ENCODE data around the gene PLGRKT. TPM values are rescaled to one million over a fixed set of nuclear protein-coding genes. Genes with fewer than 3 reads are reported as not detected.

The PLGRKT gene
- total RNA-seq, 1 experiment from 2014 or later, result 21.6 TPM

GRCh38 chr9:5382479-5382878 is 55.2 kb downstream of the PLGRKT start:
- peaks cover 6% of the 10 kb centered on the region for H3K36me3 Mint-ChIP-seq (ENCODE audit: insufficient read depth, unreplicated experiment)
- no peak overlapping the region for H3K27ac Mint-ChIP-seq (ENCODE audit: low read depth, unreplicated experiment)
- ChIA-PET CTCF (no interaction called here), POLR2A (no interaction called here)
- intact Hi-C loops (cut with micrococcal nuclease), result no loop called here
- H3K9me3 Mint-ChIP-seq (ENCODE audit: unreplicated experiment), result no peaks in the 10 kb centered on the region
- no peak overlapping the region for H3K4me3 Mint-ChIP-seq (ENCODE audit: unreplicated experiment)
- peaks cover 2% of the 10 kb centered on the region for H3K4me1 Mint-ChIP-seq (ENCODE audit: insufficient read depth, unreplicated experiment)
- no peak for DNase-seq (ENCODE audit: unreplicated experiment)
- BruUV-seq (replicated peaks), result no TSS peak
- no peaks in the 10 kb centered on the region for H3K27me3 Mint-ChIP-seq (ENCODE audit: insufficient read depth, unreplicated experiment)
- TF ChIP-seq CTCF (IDR thresholded peaks at IDR 0.05; ENCODE audit: unreplicated experiment), result no peak

GRCh38 chr9:5375790-5376477 is 61.8 kb downstream of the PLGRKT start:
- Mint-ChIP-seq H3K4me3 (ENCODE audit: unreplicated experiment) (no peak overlapping the region), H3K27ac (ENCODE audit: low read depth, unreplicated experiment) (no peak overlapping the region), H3K36me3 (ENCODE audit: insufficient read depth, unreplicated experiment) (peaks cover 10% of the 10 kb centered on the region), H3K4me1 (ENCODE audit: insufficient read depth, unreplicated experiment) (no peaks in the 10 kb centered on the region), H3K9me3 (ENCODE audit: unreplicated experiment) (no peaks in the 10 kb centered on the region), H3K27me3 (ENCODE audit: insufficient read depth, unreplicated experiment) (no peaks in the 10 kb centered on the region)
- no peak for TF ChIP-seq CTCF (IDR thresholded peaks at IDR 0.05; ENCODE audit: unreplicated experiment)
- no TSS peak for BruUV-seq (replicated peaks)
- intact Hi-C loops (cut with micrococcal nuclease), result no loop called here
- DNase-seq (ENCODE audit: unreplicated experiment), result no peak
- ChIA-PET CTCF (no interaction called here), POLR2A (no interaction called here)

GRCh38 chr9:5375091-5375490 is 62.6 kb downstream of the PLGRKT start:
- TF ChIP-seq CTCF (IDR thresholded peaks at IDR 0.05; ENCODE audit: unreplicated experiment), result no peak
- ChIA-PET POLR2A (no interaction called here), CTCF (interaction anchor here (0.6 kb wide), 1 partner anchor 68 kb away, joined by 3 read pairs; no protein-coding TSS in a partner anchor)
- intact Hi-C loops (cut with micrococcal nuclease), result no loop called here
- no peaks in the 10 kb centered on the region for H3K9me3 Mint-ChIP-seq (ENCODE audit: unreplicated experiment)
- no peaks in the 10 kb centered on the region for H3K4me1 Mint-ChIP-seq (ENCODE audit: insufficient read depth, unreplicated experiment)
- H3K36me3 Mint-ChIP-seq (ENCODE audit: insufficient read depth, unreplicated experiment), result peaks cover 4% of the 10 kb centered on the region
- no peak overlapping the region for H3K27ac Mint-ChIP-seq (ENCODE audit: low read depth, unreplicated experiment)
- DNase-seq (ENCODE audit: unreplicated experiment), result no peak
- BruUV-seq (replicated peaks), result no TSS peak
- no peak overlapping the region for H3K4me3 Mint-ChIP-seq (ENCODE audit: unreplicated experiment)
- no peaks in the 10 kb centered on the region for H3K27me3 Mint-ChIP-seq (ENCODE audit: insufficient read depth, unreplicated experiment)

- BruUV-seq (replicated peaks), result no TSS peak
- no peak overlapping the region for H3K4me3 Mint-ChIP-seq (ENCODE audit: unreplicated experiment)
- POLR2A ChIA-PET, result no interaction called here
- no peaks in the 10 kb centered on the region for H3K27me3 Mint-ChIP-seq (ENCODE audit: insufficient read depth, unreplicated experiment)
- no peaks in the 10 kb centered on the region for H3K36me3 Mint-ChIP-seq (ENCODE audit: insufficient read depth, unreplicated experiment)
- CTCF ChIA-PET, result interaction anchor here (1.0 kb wide), 1 partner anchor 179 kb away, joined by 5 read pairs; the partner anchor contains the start of gene INSL6
- DNase-seq (ENCODE audit: unreplicated experiment), result peak; percentile 1
- intact Hi-C loops (cut with micrococcal nuclease), result no loop called here
- no peak for TF ChIP-seq CTCF (IDR thresholded peaks at IDR 0.05; ENCODE audit: unreplicated experiment)
- H3K27ac Mint-ChIP-seq (ENCODE audit: low read depth, unreplicated experiment), result no peak overlapping the region
- H3K4me1 Mint-ChIP-seq (ENCODE audit: insufficient read depth, unreplicated experiment), result no peaks in the 10 kb centered on the region
- peaks cover 7% of the 10 kb centered on the region for H3K9me3 Mint-ChIP-seq (ENCODE audit: unreplicated experiment)
Measured at GRCh38 chr9:5364294-5365024, 73.3 kb downstream of the PLGRKT start.

All from MCF 10A (cell line).